ENCODE results near the gene SLC2A6.

SLC2A6 gene

GRCh38 chr9:133496861-133497842, 18.3 kb upstream of the SLC2A6 start:
- DNase-seq (ENCODE audit: low read depth) = no peak

DNA sequence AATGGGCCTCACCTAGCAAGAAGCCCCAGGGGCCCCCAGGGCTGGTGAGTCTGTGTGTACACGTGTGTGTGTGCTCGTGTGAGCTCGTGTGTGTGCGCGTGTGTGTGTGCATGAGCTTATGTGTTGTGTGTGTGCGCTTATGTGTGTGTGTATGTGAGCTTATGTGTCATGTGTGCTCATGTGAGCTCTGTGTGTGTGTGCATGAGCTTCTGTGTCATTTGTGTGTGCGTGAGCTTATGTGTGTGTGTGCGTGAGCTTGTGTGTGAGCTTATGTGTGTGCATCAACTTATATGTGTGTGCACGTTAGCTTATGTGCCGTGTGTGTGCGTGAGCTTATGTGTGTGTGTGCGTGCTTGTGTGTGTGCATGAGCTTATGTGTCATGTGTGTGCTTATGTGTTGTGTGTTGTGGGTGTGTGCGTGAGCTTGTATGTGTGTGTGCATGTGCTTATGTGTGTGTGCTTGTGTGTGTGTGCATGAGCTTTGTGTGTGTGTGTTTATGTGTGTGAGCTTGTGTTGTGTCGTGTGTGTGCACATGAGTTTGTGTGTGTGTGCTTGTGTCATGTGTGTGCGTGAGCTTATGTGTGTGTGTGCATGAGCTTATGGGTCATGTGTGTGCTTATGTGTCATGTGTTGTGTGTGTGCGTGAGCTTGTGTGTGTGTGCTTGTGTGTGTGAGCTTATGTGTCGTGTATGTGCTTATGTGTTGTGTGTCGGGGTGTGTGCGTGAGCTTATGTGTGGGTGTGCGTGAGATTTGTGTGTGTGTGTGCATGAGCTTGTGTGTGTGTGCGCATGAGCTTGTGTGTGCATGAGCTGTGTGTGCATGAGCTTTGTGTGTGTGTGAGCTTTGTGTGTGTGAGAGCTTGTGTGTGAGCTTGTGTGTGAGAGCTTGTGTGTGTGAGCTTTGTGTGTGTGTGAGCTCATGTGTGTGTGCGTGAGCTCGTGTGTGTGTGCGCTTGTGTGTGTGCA, 16.7 kb upstream of the SLC2A6 start:
- DNase-seq (ENCODE audit: low read depth) = no peak

- no peak for DNase-seq (ENCODE audit: low read depth)
These were observed 15.9 kb upstream of the SLC2A6 start for GRCh38 chr9:133494636-133495326.

DNA sequence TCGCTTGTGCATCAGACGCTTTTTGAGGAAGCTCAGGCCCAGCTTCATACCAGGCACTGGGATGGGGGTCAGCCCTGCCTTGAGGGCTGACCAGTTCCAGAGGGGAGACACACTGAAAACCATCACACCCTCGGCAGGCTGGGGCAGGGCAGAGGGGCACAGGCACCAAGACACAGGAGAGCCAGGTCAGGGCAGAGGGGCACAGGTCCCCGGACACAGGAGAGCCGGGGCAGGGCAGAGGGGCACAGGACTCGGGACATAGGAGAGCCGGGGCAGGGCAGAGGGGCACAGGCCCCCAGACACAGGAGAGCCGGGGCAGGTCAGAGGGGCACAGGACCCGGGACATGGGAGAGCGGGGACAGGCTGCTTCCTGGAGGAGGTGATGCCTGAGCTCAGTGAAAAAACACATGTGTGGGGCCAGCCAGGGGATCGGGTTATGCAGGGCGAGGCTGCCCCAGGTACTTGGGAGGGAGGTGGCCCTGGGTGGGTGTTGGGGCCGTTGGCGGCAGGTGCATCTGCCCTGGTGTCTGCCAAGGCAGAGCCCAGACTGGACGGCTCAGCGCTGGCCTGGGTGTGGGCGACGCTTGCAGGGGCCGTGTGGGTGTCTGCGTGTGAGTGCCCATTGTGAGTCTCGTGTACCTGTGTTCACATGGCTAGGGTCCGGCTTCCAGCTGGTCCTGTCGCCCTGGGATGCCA, 15.1 kb upstream of the SLC2A6 start:
- no peak for DNase-seq (ENCODE audit: low read depth)

DNA sequence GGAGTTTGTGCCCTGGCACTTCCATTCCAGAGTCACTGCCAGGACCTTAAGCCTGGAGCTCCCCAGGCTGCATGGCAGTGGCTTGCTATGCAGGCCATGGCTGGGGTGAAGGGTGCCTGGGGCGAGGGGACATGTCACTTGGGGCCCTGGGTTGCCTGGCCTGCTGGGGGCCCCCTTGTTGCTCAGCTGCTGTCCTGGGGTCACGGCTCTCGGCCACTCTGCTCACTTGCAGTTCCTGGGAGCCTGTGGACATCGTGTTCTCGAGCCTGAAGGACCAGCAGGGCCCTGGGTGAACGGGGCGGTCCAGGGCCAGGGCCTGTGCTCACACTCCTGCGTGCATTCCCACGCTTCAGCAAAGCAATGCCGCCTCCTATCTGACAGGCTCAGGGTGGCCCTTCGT, 14.5 kb upstream of the SLC2A6 start:
- no peak for DNase-seq (ENCODE audit: low read depth)

DNA sequence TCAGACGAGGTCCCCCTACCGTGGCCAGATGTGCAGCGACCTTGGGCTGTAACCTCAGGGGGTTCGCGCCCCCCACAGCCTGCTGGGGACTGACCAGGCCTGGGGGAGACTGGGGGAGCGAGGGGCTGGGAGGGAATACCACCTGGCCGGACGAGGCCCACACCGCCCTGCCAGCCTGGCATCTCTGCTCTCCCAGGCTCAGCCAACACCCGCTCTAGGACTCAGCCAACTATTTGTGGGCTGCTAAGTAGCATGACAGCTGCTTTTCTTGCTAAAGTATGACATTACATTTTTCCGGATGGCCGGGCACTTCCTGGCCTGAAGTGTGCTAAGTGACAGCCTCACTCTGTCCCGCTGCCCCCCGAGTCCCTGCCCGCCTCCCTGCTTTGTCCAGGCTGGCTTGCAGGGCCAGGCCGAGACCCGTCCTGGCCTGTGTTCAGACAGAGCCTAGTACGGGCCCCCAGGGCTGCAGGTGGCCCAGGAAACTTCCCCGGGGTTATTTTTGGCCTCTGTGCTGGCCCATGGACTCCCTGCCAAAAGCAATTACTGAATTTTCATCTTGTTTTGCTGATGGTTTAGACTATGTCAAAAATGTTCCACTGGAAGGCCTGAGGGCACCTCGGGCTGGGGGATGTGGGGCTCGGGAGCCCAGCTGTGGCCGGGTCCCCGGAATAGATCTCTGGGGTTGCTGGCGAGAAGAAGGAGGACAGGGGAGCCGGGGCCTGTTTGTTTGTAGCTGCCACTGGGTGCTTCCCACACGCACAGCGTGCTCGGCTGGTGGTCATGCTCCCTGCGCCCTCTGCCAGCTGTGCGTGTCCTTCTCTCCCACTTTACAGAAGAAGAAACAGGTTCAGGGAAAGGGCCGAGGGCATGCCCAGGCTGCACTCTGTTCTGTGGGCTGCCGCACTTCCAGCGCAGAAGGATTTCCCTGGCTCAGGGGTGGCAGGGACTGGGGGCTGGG, 13.4 kb upstream of the SLC2A6 start:
- no peak for DNase-seq (ENCODE audit: low read depth)

DNA sequence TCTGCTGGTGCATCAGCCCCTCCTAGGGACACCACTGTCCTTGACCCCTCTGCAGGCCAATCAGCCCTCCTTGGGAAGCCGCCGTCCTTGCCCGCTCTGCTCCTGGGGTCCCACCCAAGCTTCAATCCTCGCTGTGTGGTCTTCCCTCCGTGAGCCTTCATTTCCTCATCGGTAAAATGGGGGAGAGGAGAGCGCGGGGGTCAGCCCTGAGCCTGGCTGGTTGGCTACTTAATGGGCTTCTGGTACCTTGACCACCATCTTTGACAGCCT, 12.7 kb upstream of the SLC2A6 start:
- no peak for DNase-seq (ENCODE audit: low read depth)

DNA sequence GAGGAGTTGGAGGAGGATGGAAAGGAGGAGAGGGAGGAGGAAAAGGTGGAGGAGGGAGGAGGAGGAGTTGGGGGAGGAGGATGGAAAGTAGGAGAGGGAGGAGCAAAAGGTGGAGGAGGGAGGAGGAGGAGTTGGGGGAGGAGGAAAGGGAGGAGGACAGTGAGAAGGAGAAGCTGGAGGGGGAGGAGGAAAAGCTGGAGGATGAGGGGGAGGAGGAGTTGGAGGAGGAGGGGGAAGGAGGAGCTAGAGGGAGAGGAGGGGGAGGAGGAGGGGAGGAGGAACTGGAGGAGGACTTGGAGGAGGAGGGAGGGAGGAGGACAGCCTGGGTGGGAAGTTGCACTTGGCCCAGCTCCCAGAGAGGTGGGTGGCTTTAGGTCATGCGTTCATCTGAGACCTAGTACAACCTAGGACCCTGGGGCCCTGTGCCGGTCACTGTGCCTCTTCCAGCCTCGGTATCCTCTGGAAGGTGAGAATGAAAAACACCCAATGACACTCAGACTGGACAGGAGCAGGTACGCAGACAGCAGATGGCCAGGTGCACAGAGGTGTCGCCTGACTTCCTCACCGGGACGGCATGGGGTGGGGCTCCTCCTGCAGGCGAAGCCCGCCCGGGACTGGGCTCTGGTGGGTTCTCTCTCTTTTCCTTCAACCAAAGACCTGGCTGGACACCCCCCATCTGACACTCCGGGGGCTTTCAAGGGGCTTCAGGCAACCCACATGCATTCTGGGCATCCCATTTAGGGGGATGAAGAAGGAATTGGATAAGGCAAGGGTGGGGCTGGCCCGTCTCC, 12.2 kb upstream of the SLC2A6 start:
- DNase-seq (ENCODE audit: low read depth) = no peak

- no peak for DNase-seq (ENCODE audit: low read depth)
These were observed 11.3 kb upstream of the SLC2A6 start for GRCh38 chr9:133490201-133490681.

DNA sequence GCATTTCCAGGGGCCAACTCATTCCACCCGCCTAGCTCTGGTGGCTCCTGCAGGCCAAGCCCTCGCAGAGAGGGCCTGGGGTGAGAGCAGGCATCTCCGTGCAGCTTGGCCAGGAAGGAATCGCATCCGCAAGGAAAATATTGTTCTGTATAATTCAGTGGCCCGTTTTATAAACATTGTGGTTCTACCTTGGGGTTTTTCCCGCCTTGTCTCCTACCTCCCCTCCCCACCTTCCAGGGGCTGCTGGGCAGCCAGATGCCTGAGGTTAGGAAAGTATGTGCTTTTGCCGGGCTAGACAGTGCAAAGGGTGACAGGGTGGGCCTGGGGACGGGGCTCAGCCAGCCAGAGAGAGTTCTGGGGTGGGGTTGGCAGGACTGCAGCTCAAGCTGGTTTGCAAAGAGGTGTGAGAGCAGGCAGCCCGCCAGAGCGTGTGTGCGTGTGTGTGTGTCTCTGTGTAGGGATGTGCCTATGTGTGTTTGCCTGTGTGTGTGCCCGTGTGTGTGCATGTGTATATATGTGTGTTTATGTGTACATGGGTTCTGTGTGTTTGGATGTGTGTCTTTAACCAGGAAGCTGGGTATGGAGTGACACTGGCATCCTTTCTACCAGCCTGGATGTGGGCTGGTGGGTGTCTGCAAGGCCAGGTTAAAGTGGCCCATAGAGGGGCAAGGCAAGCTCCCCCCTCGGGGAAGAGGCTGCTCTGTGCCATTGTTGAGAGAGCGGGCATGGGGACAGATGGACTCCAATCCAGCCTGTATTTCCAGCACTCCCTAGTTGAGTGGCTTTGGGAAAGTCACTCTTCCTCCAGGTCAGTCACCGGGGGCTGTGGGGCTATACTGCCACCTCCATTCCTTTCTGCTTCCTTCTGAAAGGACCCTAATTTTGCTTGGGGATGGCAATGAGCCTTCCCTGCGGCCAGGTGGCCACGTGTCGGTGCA, 10.6 kb upstream of the SLC2A6 start:
- DNase-seq (ENCODE audit: low read depth) = no peak

DNA sequence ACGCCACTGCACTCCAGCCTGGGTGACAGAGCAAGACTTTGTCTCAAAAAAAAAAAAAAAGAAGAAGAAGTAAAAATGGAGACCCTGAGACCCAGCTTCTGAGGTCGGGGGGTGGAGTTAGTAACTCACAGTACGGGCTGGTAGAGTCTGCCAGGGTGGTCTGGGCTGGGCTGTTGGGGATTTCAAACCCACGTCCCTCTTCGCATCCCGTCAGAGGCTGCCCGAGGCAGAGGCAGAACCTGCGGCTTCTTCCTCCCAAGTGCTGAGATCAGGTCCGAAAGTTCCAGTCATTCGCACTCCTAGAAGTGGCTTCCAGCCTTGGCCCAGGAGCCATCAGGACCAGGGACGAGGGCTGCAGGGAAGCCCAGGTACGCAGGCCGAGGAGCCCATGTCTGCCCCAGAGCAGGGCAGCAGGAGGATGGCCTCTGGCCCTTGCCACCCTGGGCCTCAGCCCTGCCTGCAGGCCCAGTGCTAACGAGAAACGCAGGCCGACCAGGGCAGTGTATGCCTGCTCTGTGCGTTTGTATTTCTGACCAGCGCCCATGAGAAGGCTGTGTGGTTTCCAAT, 9.9 kb upstream of the SLC2A6 start:
- DNase-seq (ENCODE audit: low read depth) = no peak

DNA sequence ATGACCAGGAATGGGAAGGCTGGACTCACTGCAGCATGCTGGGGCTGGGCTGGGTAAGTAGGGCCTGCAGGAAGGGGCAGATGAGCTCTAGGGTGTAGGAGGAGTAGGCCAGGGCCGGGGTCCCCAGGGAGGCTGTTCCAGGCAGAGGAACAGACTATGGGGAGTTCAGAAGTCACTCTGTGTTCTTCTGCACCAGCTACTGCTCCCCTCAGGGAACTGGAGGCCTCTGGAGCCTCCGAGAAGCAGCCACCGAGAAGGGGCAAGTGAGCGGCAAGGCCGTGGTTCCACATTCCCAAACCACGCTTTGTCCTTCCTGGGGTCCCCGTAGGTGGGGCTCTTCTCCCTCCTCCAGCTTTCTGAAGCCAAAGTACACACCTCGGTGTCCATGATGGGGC, 8.4 kb upstream of the SLC2A6 start:
- DNase-seq (ENCODE audit: low read depth) = no peak

DNA sequence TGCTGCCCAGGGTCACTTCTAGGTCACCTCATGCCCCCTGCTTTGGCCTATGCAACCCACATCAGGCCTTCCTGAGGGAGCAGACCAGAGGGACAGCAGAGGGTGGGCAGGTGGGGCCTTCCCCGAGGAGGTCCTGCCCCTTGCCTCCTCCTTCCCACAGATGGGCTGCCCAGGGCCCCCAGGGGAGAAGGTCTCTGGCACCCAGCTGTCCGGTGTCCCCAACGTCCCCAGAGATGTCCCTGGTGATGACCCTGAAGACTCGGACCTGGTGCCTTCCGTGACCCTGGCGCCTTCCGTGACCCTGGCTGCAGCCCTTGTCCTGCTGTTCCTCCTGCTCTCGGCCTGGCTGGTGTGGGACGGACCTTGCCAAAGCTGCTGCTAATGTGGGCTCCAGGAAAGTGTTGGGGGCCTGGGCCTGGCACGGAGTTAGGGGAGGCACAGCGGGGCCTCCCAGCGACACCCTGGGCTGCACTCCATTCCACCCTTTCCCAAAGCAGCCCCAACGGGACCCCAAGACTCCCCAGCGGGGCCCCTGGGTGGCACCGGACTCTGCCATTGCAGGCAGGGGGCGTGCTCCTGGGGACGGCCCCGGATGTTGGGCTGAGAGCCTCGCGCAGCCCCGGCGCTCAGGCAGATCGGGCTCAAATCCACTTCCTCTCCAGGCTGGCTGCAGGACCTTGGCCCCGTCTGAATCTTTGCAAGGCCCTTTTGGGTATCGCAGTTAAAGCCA, 6.8 kb upstream of the SLC2A6 start:
- DNase-seq (ENCODE audit: low read depth) = no peak

DNA sequence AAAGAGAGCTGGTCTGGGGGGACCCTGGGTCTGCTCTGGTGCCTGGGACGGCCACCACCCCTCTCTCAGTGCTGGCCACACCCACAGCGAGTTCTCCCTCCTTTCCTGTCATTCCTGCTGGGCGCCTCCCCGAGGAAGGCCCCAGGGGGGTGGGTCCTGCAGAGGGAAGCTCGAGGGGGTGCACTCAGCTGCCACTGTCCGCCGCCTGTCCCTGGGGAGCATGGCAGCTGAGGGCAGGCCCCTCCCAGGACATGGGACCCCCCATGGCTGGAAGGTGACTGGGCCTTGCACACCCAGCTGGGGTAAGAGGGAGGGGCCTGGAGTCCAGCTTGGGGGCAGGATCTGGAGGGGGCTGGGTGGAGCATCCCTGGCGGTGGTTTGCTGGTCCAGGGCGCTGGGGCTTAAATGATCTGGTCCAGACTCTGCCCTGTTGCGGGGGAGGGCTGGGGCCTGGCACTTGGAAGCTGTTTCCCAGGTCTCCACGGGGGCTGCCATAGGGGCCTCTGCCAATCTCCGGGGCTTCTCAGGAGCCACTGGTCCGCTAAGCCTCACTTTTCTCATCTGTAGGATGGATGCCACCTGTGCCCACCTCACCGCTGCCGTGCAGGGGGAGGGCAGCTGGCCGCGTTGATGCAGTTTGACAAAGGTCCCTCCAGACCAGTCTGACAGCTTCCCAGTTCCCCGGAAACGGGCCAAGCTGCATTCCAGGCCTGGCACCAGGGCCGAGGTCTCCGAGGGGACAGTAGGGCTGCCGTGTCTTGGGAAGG, 6.0 kb upstream of the SLC2A6 start:
- no peak for DNase-seq (ENCODE audit: low read depth)

GRCh38 chr9:133483611-133484010, 4.7 kb upstream of the SLC2A6 start:
- DNase-seq (ENCODE audit: low read depth) = no peak

GRCh38 chr9:133477992-133478850, 678 bp downstream of the SLC2A6 start:
- DNase-seq (ENCODE audit: low read depth) = no peak

Data from HS-5 (cell line).